NCI-H2029 (cell line): ENCODE results near the gene PDGFA.

Source experiments
- DNase-seq: peaks from one replicate; lab custom pipeline; 2025; lab: John Stamatoyannopoulos, UW

The PDGFA gene

GRCh38 chr7:519484-520390 is at the start of gene PDGFA:
Gene PDGFA, minus strand, starts transcription at chr7:519846. Its CDS starts 845 bp downstream, at chr7:519001.
- peak; percentile 15 for DNase-seq

GRCh38 chr7:568031-568951 is 48.6 kb upstream of the PDGFA start:
- no peak for DNase-seq

- DNase-seq: no peak
These were observed 47.7 kb upstream of the PDGFA start for GRCh38 chr7:567305-567883.

GRCh38 chr7:566100-566499 is 46.5 kb upstream of the PDGFA start:
- no peak for DNase-seq

- no peak for DNase-seq
These were observed 44.7 kb upstream of the PDGFA start for GRCh38 chr7:564176-564865.

GRCh38 chr7:563629-564170 is 44.1 kb upstream of the PDGFA start:
- DNase-seq: no peak

- DNase-seq: no peak
These were observed 43.4 kb upstream of the PDGFA start for GRCh38 chr7:562789-563628.

GRCh38 chr7:562374-562675 is 42.7 kb upstream of the PDGFA start:
- DNase-seq: no peak

GRCh38 chr7:561631-562373 is 42.2 kb upstream of the PDGFA start:
- DNase-seq: no peak

- no peak for DNase-seq
These were observed 41.5 kb upstream of the PDGFA start for GRCh38 chr7:560966-561630.

- DNase-seq: no peak
These were observed 39.7 kb upstream of the PDGFA start for GRCh38 chr7:559396-559705.

GRCh38 chr7:557558-557881 is 37.9 kb upstream of the PDGFA start:
- no peak for DNase-seq

GRCh38 chr7:556837-557557 is 37.4 kb upstream of the PDGFA start:
- DNase-seq: no peak

- no peak for DNase-seq
These were observed 36.7 kb upstream of the PDGFA start for GRCh38 chr7:556291-556826.

GRCh38 chr7:555551-556160 is 36.0 kb upstream of the PDGFA start:
- DNase-seq: no peak

GRCh38 chr7:553636-554111 is 34.0 kb upstream of the PDGFA start:
- DNase-seq: no peak

- DNase-seq: no peak
These were observed 33.4 kb upstream of the PDGFA start for GRCh38 chr7:552868-553635.
